ENCODE results near the gene DUSP5.

GRCh38 chr10:110546077-110546476 is 48.4 kb downstream of the DUSP5 start:
- no peak for TF ChIP-seq POLR2A (IDR thresholded peaks at IDR 0.05)
- TF ChIP-seq, protein P1, sequence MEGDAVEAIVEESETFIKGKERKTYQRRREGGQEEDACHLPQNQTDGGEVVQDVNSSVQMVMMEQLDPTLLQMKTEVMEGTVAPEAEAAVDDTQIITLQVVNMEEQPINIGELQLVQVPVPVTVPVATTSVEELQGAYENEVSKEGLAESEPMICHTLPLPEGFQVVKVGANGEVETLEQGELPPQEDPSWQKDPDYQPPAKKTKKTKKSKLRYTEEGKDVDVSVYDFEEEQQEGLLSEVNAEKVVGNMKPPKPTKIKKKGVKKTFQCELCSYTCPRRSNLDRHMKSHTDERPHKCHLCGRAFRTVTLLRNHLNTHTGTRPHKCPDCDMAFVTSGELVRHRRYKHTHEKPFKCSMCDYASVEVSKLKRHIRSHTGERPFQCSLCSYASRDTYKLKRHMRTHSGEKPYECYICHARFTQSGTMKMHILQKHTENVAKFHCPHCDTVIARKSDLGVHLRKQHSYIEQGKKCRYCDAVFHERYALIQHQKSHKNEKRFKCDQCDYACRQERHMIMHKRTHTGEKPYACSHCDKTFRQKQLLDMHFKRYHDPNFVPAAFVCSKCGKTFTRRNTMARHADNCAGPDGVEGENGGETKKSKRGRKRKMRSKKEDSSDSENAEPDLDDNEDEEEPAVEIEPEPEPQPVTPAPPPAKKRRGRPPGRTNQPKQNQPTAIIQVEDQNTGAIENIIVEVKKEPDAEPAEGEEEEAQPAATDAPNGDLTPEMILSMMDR (IDR thresholded peaks at IDR 0.05) = no peak

All from uterus (tissue), 2 donors.